ENCODE data around the gene BLVRA.

BLVRA gene

DNA sequence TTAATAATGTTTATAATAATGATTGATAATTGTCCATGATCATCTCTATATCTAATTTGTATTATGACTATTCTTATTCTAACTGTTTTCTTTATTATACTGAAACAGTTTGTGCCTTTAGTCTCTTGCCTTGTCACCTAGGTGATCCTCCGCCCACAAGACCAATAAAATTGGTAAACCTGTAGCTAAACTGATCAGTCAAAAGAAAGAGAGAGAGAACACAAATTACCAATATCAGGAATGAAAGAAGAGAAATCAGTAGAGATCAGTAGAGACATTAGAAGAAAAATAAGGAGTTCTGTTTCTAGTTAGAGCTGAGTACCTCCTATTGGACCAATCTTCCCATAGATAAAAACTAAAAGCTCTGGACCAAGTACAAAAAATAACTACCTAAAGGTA, 23.1 kb upstream of the BLVRA start:
- Histone ChIP-seq H3K79me2 (ENCODE audit: insufficient read depth, low read length) (no peaks in the 10 kb centered on the region), H3K9me2 (replicated peaks; ENCODE audit: insufficient read depth, low read length) (no peaks in the 10 kb centered on the region), H3F3A (ENCODE audit: insufficient read depth) (no peaks in the 10 kb centered on the region), H3K9ac (ENCODE audit: low read length) (no peak overlapping the region), H3K27ac (ENCODE audit: low read depth, low read length) (no peak overlapping the region), H3K4me3 (ENCODE audit: insufficient read depth, low read length, poor library complexity, severe bottlenecking) (no peak overlapping the region), H4K20me1 (ENCODE audit: low read depth, low read length) (no peaks in the 10 kb centered on the region), H3K4me2 (ENCODE audit: low read depth, low read length, poor library complexity, severe bottlenecking) (no peak overlapping the region), H2AFZ (ENCODE audit: low read depth, low read length, severe bottlenecking) (no peak overlapping the region), H3K27me3 (ENCODE audit: low read length) (no peaks in the 10 kb centered on the region), H3K9me3 (ENCODE audit: insufficient read depth, low read length) (no peaks in the 10 kb centered on the region), H3K36me3 (ENCODE audit: low read length) (no peaks in the 10 kb centered on the region)
- TF ChIP-seq, protein P1, sequence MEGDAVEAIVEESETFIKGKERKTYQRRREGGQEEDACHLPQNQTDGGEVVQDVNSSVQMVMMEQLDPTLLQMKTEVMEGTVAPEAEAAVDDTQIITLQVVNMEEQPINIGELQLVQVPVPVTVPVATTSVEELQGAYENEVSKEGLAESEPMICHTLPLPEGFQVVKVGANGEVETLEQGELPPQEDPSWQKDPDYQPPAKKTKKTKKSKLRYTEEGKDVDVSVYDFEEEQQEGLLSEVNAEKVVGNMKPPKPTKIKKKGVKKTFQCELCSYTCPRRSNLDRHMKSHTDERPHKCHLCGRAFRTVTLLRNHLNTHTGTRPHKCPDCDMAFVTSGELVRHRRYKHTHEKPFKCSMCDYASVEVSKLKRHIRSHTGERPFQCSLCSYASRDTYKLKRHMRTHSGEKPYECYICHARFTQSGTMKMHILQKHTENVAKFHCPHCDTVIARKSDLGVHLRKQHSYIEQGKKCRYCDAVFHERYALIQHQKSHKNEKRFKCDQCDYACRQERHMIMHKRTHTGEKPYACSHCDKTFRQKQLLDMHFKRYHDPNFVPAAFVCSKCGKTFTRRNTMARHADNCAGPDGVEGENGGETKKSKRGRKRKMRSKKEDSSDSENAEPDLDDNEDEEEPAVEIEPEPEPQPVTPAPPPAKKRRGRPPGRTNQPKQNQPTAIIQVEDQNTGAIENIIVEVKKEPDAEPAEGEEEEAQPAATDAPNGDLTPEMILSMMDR (IDR thresholded peaks at IDR 0.05; ENCODE audit: insufficient read depth, low read length, poor library complexity, severe bottlenecking), result no peak
- no peak for TF ChIP-seq EZH2phosphoT487 (conservative IDR thresholded peaks at IDR 0.05; ENCODE audit: low read length)

DNA sequence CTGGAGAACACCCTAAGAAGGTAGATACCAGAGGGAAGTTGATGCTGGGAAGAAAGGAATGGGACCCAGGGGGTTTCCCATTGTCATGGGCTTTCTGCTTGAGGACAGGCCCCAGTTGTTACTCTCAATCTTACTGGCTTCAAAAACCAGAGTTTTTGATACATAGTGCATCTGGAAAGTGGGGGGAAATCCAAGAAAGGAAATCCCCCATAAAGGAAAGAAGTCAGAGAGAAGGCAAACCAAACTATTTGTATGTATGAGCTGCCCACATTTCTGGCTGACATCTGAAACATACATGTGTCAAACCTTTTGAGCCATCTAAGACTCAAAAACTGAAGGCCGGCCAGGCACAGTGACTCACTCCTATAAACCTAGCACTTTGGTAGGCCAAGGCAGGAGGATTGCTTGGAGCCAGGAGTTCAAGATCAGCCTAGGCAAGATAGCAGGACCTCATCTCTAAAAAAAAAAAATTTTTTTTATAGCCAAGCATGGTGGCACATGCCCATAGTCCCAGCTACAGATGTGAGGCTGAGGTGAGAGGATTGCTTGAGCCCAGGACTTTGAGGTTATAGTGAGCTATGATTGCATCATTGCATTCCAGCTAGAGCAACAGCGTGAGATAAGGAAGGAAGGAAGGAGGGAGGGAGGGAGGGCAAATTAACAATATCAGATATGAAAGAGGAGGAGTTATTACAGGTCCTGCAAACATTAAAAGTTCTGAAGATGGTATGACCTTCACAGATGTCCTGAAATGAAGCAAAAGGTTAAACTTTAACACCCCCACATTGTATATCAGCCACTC, 22.5 kb upstream of the BLVRA start:
- Histone ChIP-seq H3K4me2 (ENCODE audit: low read depth, low read length, poor library complexity, severe bottlenecking) (no peak overlapping the region), H3K4me3 (ENCODE audit: insufficient read depth, low read length, poor library complexity, severe bottlenecking) (no peak overlapping the region), H3K9me2 (replicated peaks; ENCODE audit: insufficient read depth, low read length) (no peaks in the 10 kb centered on the region), H3K36me3 (ENCODE audit: low read length) (no peaks in the 10 kb centered on the region), H3K9ac (ENCODE audit: low read length) (no peak overlapping the region), H3K79me2 (ENCODE audit: insufficient read depth, low read length) (no peaks in the 10 kb centered on the region), H3K9me3 (ENCODE audit: insufficient read depth, low read length) (no peaks in the 10 kb centered on the region), H3F3A (ENCODE audit: insufficient read depth) (no peaks in the 10 kb centered on the region), H3K27me3 (ENCODE audit: low read length) (no peaks in the 10 kb centered on the region), H3K27ac (ENCODE audit: low read depth, low read length) (no peak overlapping the region), H4K20me1 (ENCODE audit: low read depth, low read length) (no peaks in the 10 kb centered on the region), H2AFZ (ENCODE audit: low read depth, low read length, severe bottlenecking) (no peak overlapping the region)
- TF ChIP-seq, protein P1 (IDR thresholded peaks at IDR 0.05; ENCODE audit: insufficient read depth, low read length, poor library complexity, severe bottlenecking), result no peak
- no peak for TF ChIP-seq EZH2phosphoT487 (conservative IDR thresholded peaks at IDR 0.05; ENCODE audit: low read length)

DNA sequence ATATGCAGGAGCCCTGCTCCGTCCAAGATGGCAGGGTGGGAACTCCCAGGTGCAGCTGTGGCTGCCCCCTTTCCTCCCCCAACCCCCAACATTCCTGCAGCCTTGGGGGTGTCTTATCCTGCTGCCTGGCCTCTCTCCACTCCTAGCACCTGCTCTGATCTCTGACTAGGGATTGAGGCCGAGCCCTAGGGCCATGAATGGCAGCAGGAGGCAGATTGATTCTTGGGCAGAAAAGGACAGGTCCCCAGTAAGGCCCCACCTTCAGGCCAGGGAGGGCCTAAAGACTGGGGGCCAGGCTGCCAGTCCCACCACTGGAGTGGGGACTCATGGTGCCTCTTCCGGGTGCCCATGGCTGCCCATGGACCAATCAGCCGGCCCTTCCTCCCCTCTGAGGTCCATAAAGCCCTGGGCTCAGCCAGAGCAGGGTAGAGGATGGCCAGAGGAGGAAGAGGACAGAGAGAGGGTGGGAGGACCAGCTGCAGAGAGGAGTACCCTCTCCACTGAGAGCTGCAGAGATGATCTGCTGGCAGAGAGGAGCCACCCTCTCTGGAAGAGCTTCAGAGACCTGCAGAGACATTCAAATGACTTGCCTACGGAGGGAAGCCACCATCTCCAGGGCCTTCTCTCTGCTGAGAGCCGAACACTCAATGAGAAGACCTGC, 20.9 kb upstream of the BLVRA start:
- H3K9ac ChIP-seq (ENCODE audit: low read length), result no peak overlapping the region
- H3K4me3 ChIP-seq (ENCODE audit: insufficient read depth, low read length, poor library complexity, severe bottlenecking), result no peak overlapping the region
- no peaks in the 10 kb centered on the region for H3K27me3 ChIP-seq (ENCODE audit: low read length)
- H3K79me2 ChIP-seq (ENCODE audit: insufficient read depth, low read length), result no peaks in the 10 kb centered on the region
- no peak overlapping the region for H3K4me2 ChIP-seq (ENCODE audit: low read depth, low read length, poor library complexity, severe bottlenecking)
- H3K36me3 ChIP-seq (ENCODE audit: low read length), result no peaks in the 10 kb centered on the region
- no peak overlapping the region for H3K27ac ChIP-seq (ENCODE audit: low read depth, low read length)
- no peak overlapping the region for H2AFZ ChIP-seq (ENCODE audit: low read depth, low read length, severe bottlenecking)
- H4K20me1 ChIP-seq (ENCODE audit: low read depth, low read length), result no peaks in the 10 kb centered on the region
- TF ChIP-seq, protein P1 (IDR thresholded peaks at IDR 0.05; ENCODE audit: insufficient read depth, low read length, poor library complexity, severe bottlenecking), result no peak
- TF ChIP-seq EZH2phosphoT487 (conservative IDR thresholded peaks at IDR 0.05; ENCODE audit: low read length), result no peak
- H3K9me2 ChIP-seq (replicated peaks; ENCODE audit: insufficient read depth, low read length), result no peaks in the 10 kb centered on the region
- H3K9me3 ChIP-seq (ENCODE audit: insufficient read depth, low read length), result no peaks in the 10 kb centered on the region
- no peaks in the 10 kb centered on the region for H3F3A ChIP-seq (ENCODE audit: insufficient read depth)

Measured in SU-DHL-6 (cell line).